Measurements from ENCODE around the gene FBXL12.
A peak's percentile ranks its signal among the peaks of the same experiment; 100 is the strongest.
"Not testable (repeated sequence)": the region's sequence is repeated elsewhere in the genome, so short reads cannot be mapped to it uniquely, and the experiment has no call there.

Gene FBXL12

GRCh38 chr19:9849791-9850190, 30.9 kb upstream of the FBXL12 start:
- no peak overlapping the region for H3K27ac Mint-ChIP-seq
- no peak overlapping the region for H3K4me3 Mint-ChIP-seq
- intact Hi-C loops (cut with micrococcal nuclease), result no loop called here
- no peaks in the 10 kb centered on the region for H3K27me3 Mint-ChIP-seq
- peaks cover 91% of the 10 kb centered on the region for H3K36me3 Mint-ChIP-seq (ENCODE audit: low read depth)
- peaks cover 10% of the 10 kb centered on the region for H3K4me1 Mint-ChIP-seq (ENCODE audit: low read depth)
- H3K9me3 Mint-ChIP-seq, result no peaks in the 10 kb centered on the region

- Mint-ChIP-seq H3K4me3 (no peak overlapping the region), H3K27ac (no peak overlapping the region), H3K36me3 (ENCODE audit: low read depth) (peaks cover 93% of the 10 kb centered on the region), H3K4me1 (ENCODE audit: low read depth) (peaks cover 10% of the 10 kb centered on the region), H3K27me3 (no peaks in the 10 kb centered on the region), H3K9me3 (peaks cover 6% of the 10 kb centered on the region)
- intact Hi-C loops (cut with micrococcal nuclease), result no loop called here
These were observed 29.9 kb upstream of the FBXL12 start for GRCh38 chr19:9848762-9849161.

GRCh38 chr19:9848060-9848459, 29.2 kb upstream of the FBXL12 start:
- H3K27me3 Mint-ChIP-seq, result no peaks in the 10 kb centered on the region
- peaks cover 97% of the 10 kb centered on the region for H3K36me3 Mint-ChIP-seq (ENCODE audit: low read depth)
- peaks cover 13% of the 10 kb centered on the region for H3K9me3 Mint-ChIP-seq
- H3K27ac Mint-ChIP-seq, result no peak overlapping the region
- H3K4me1 Mint-ChIP-seq (ENCODE audit: low read depth), result peaks cover 10% of the 10 kb centered on the region
- no peak overlapping the region for H3K4me3 Mint-ChIP-seq
- intact Hi-C loops (cut with micrococcal nuclease), result no loop called here

- peaks cover 10% of the 10 kb centered on the region for H3K4me1 Mint-ChIP-seq (ENCODE audit: low read depth)
- no peaks in the 10 kb centered on the region for H3K27me3 Mint-ChIP-seq
- H3K36me3 Mint-ChIP-seq (ENCODE audit: low read depth), result peaks cover 98% of the 10 kb centered on the region
- no peak overlapping the region for H3K27ac Mint-ChIP-seq
- H3K4me3 Mint-ChIP-seq, result no peak overlapping the region
- intact Hi-C loops (cut with micrococcal nuclease), result no loop called here
- H3K9me3 Mint-ChIP-seq, result peaks cover 22% of the 10 kb centered on the region
These were observed 28.3 kb upstream of the FBXL12 start for GRCh38 chr19:9847087-9847671.

- H3K27me3 Mint-ChIP-seq; H3K27ac Mint-ChIP-seq; H3K4me3 Mint-ChIP-seq; intact Hi-C loops (cut with micrococcal nuclease): not testable (repeated sequence)
- H3K4me1 Mint-ChIP-seq (ENCODE audit: low read depth), result peaks cover 20% of the 10 kb centered on the region
- H3K9me3 Mint-ChIP-seq, result peaks cover 33% of the 10 kb centered on the region
- H3K36me3 Mint-ChIP-seq (ENCODE audit: low read depth), result peaks cover 100% of the 10 kb centered on the region
These were observed 24.9 kb upstream of the FBXL12 start for GRCh38 chr19:9843626-9844273.

- no peak overlapping the region for H3K4me3 Mint-ChIP-seq
- H3K27ac Mint-ChIP-seq, result no peak overlapping the region
- H3K36me3 Mint-ChIP-seq (ENCODE audit: low read depth), result peaks cover 100% of the 10 kb centered on the region
- intact Hi-C loops (cut with micrococcal nuclease), result no loop called here
- no peaks in the 10 kb centered on the region for H3K27me3 Mint-ChIP-seq
- H3K9me3 Mint-ChIP-seq, result peaks cover 33% of the 10 kb centered on the region
- peaks cover 27% of the 10 kb centered on the region for H3K4me1 Mint-ChIP-seq (ENCODE audit: low read depth)
These were observed 24.2 kb upstream of the FBXL12 start for GRCh38 chr19:9842834-9843625.

GRCh38 chr19:9839415-9839814, 20.5 kb upstream of the FBXL12 start:
- Mint-ChIP-seq H3K27me3 (no peaks in the 10 kb centered on the region), H3K4me1 (ENCODE audit: low read depth) (peaks cover 32% of the 10 kb centered on the region), H3K36me3 (ENCODE audit: low read depth) (peaks cover 67% of the 10 kb centered on the region), H3K27ac (no peak overlapping the region), H3K9me3 (peaks cover 33% of the 10 kb centered on the region), H3K4me3 (no peak overlapping the region)
- intact Hi-C loops (cut with micrococcal nuclease), result no loop called here

GRCh38 chr19:9838324-9838723, 19.4 kb upstream of the FBXL12 start:
- Mint-ChIP-seq H3K9me3 (peaks cover 23% of the 10 kb centered on the region), H3K4me3 (no peak overlapping the region), H3K27ac (no peak overlapping the region), H3K27me3 (no peaks in the 10 kb centered on the region), H3K36me3 (ENCODE audit: low read depth) (peaks cover 56% of the 10 kb centered on the region), H3K4me1 (ENCODE audit: low read depth) (peaks cover 32% of the 10 kb centered on the region)
- intact Hi-C loops (cut with micrococcal nuclease), result no loop called here

- Mint-ChIP-seq H3K4me3 (peak overlapping the region; percentile 80), H3K27ac (peak overlapping the region; percentile 76), H3K27me3 (no peaks in the 10 kb centered on the region), H3K9me3 (no peaks in the 10 kb centered on the region), H3K36me3 (ENCODE audit: low read depth) (peaks cover 34% of the 10 kb centered on the region), H3K4me1 (ENCODE audit: low read depth) (peaks cover 23% of the 10 kb centered on the region)
- intact Hi-C loops (cut with micrococcal nuclease), result no loop called here
These were observed 17.1 kb upstream of the FBXL12 start for GRCh38 chr19:9836021-9836420.

- no peaks in the 10 kb centered on the region for H3K27me3 Mint-ChIP-seq
- peak overlapping the region; percentile 76 for H3K27ac Mint-ChIP-seq
- intact Hi-C loops (cut with micrococcal nuclease), result no loop called here
- H3K9me3 Mint-ChIP-seq, result no peaks in the 10 kb centered on the region
- peaks cover 23% of the 10 kb centered on the region for H3K4me1 Mint-ChIP-seq (ENCODE audit: low read depth)
- peaks cover 34% of the 10 kb centered on the region for H3K36me3 Mint-ChIP-seq (ENCODE audit: low read depth)
- H3K4me3 Mint-ChIP-seq, result peak overlapping the region; percentile 80
These were observed 16.6 kb upstream of the FBXL12 start for GRCh38 chr19:9835507-9835949.

- intact Hi-C loops (cut with micrococcal nuclease), result no loop called here
These were observed 16.0 kb upstream of the FBXL12 start, which contains the start of gene PIN1 for GRCh38 chr19:9834726-9835506. Gene PIN1, plus strand, starts transcription at chr19:9835318. Its CDS starts 27 bp downstream, at chr19:9835345.

GRCh38 chr19:9834307-9834725, 15.4 kb upstream of the FBXL12 start:
- Mint-ChIP-seq H3K36me3 (ENCODE audit: low read depth) (peaks cover 33% of the 10 kb centered on the region), H3K27ac (peak overlapping the region; percentile 73), H3K9me3 (no peaks in the 10 kb centered on the region), H3K4me3 (peak overlapping the region; percentile 87), H3K4me1 (ENCODE audit: low read depth) (peaks cover 23% of the 10 kb centered on the region), H3K27me3 (no peaks in the 10 kb centered on the region)
- intact Hi-C loops (cut with micrococcal nuclease), result no loop called here

More at GRCh38 chr19:9834726-9835506, 16.0 kb upstream of the FBXL12 start, which contains the start of gene PIN1:
- Mint-ChIP-seq H3K4me3 (peak within 1 kb of the TSS; percentile 87), H3K9me3 (no peaks in the 10 kb centered on the region), H3K27me3 (no peaks in the 10 kb centered on the region), H3K36me3 (ENCODE audit: low read depth) (peaks cover 34% of the 10 kb centered on the region), H3K27ac (peak within 1 kb of the TSS; percentile 76), H3K4me1 (ENCODE audit: low read depth) (peaks cover 23% of the 10 kb centered on the region)

GRCh38 chr19:9828551-9829063, 9.7 kb upstream of the FBXL12 start:
- H3K9me3 Mint-ChIP-seq, result no peaks in the 10 kb centered on the region
- H3K27ac Mint-ChIP-seq, result peak overlapping the region; percentile 89
- peaks cover 50% of the 10 kb centered on the region for H3K36me3 Mint-ChIP-seq (ENCODE audit: low read depth)
- H3K4me3 Mint-ChIP-seq, result peak overlapping the region; percentile 99
- H3K4me1 Mint-ChIP-seq (ENCODE audit: low read depth), result peaks cover 13% of the 10 kb centered on the region
- no peaks in the 10 kb centered on the region for H3K27me3 Mint-ChIP-seq
- intact Hi-C loops (cut with micrococcal nuclease), result no loop called here
